A549 (cell line): ENCODE data around the gene FAF1.

Experiments used
- POLR2A ChIP-seq: IDR thresholded peaks from 2 replicates; pipeline ENCODE4 v1.6.1; 2012; ENCODE audit warnings: mild to moderate bottlenecking, low read length
- TF ChIP-seq, protein P1 (sequence below): fragments of 200-600 bp; sonication (generic); IDR thresholded peaks from 2 replicates; pipeline ENCODE4 v1.6.1; 2016; ENCODE audit warnings: antibody characterized with exemption, mild to moderate bottlenecking, moderate library complexity

DNA sequence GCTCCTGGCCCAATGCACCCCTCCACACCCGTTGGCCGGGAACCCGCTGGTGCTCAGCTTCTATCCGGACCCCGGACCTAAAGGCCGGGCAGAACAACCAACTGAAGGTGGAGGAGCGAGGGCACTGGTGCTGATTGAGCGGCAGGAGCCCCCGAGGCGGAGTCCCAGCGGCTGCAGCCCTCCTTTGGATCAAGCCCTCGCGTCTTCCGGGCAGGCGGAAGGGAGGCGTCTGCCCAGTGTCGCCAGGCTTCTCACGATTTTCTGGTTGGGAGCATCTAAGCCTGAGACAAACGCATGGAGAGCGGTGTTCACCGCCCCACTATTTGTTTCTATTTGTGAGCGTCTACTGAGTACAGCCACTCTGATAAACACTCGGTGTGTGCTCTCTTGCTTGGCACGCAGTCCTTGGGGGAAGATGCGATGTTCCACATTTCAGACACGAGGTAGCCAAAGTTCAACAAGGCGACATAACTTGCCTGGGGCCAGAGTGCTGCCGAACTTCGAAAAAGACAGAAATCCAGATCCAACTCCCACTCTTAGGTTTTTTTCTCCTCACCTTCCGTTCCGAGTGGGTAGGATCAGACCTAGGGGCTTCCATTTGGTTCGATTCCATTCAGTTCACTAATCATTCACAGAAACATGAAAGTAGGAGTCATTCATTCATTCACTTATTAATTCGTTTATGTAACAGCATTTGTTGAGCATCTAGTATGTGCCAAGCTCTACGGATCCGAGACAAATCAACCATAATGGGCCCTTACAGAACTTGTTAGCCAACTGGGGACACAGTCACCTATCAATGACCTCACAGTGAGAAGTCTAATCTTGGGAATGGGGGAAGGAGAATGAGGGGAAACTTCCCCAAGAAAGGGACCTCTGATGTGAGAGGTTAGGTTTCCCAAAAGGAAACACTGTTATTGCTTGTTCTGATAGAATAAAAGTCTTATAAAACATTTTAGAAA is 532.0 kb downstream of the FAF1 start:
- TF ChIP-seq, protein P1, sequence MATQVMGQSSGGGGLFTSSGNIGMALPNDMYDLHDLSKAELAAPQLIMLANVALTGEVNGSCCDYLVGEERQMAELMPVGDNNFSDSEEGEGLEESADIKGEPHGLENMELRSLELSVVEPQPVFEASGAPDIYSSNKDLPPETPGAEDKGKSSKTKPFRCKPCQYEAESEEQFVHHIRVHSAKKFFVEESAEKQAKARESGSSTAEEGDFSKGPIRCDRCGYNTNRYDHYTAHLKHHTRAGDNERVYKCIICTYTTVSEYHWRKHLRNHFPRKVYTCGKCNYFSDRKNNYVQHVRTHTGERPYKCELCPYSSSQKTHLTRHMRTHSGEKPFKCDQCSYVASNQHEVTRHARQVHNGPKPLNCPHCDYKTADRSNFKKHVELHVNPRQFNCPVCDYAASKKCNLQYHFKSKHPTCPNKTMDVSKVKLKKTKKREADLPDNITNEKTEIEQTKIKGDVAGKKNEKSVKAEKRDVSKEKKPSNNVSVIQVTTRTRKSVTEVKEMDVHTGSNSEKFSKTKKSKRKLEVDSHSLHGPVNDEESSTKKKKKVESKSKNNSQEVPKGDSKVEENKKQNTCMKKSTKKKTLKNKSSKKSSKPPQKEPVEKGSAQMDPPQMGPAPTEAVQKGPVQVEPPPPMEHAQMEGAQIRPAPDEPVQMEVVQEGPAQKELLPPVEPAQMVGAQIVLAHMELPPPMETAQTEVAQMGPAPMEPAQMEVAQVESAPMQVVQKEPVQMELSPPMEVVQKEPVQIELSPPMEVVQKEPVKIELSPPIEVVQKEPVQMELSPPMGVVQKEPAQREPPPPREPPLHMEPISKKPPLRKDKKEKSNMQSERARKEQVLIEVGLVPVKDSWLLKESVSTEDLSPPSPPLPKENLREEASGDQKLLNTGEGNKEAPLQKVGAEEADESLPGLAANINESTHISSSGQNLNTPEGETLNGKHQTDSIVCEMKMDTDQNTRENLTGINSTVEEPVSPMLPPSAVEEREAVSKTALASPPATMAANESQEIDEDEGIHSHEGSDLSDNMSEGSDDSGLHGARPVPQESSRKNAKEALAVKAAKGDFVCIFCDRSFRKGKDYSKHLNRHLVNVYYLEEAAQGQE, result no peak
- TF ChIP-seq POLR2A, result no peak
